Natural killer cell (primary cell): ENCODE data around the gene DENR. TPM values are rescaled to one million over a fixed set of nuclear protein-coding genes. Genes with fewer than 3 reads are reported as not detected.

Experiments used
- ATAC-seq, 3 donors: fragments of 150-1000 bp in 2 of 3; fragments of 200-7000 bp in 1 of 3; cut with Tn5 transposase; 1 replicate in 1 of 3; 2 replicates in 2 of 3; pipeline ENCODE4 v1.10.0; 2021; ENCODE audit warnings: mild to moderate bottlenecking in 2 of 3, moderate library complexity in 2 of 3
- DNase-seq, 2 donors: peaks; one replicate each; pipeline versions ENCODE4 v3.0.0 to v3.0.0-alpha.2; 2013 to 2021; ENCODE audit warnings: mixed read lengths in 1 of 2
- H3K27ac ChIP-seq: one replicate; pipeline ENCODE4 v1.5.1; 2013; ENCODE audit warnings: mild to moderate bottlenecking, low read length
- H3K27me3 ChIP-seq: one replicate; pipeline ENCODE4 v1.6.1; 2013; ENCODE audit warnings: low read length; ENCODE audit not compliant: control insufficient read depth, insufficient read depth
- H3K36me3 ChIP-seq: one replicate; pipeline ENCODE4 v1.6.1; 2013; ENCODE audit warnings: low read length; ENCODE audit not compliant: control insufficient read depth, insufficient read depth
- H3K4me1 ChIP-seq: one replicate; pipeline ENCODE4 v1.6.1; 2013; ENCODE audit warnings: low read length; ENCODE audit not compliant: control insufficient read depth, insufficient read depth
- H3K4me3 ChIP-seq: one replicate; pipeline ENCODE4 v1.5.1; 2013; ENCODE audit warnings: low read length
- H3K9me3 ChIP-seq: one replicate; pipeline ENCODE4 v1.6.1; 2013; ENCODE audit warnings: low read length; ENCODE audit not compliant: control insufficient read depth, insufficient read depth
- H3K27ac Mint-ChIP-seq, 2 donors: one replicate each; pipeline ENCODE4 v1.8.0; 2022; ENCODE audit warnings: mild to moderate bottlenecking in 2 of 2, mixed read lengths in 2 of 2, moderate library complexity in 1 of 2
- H3K27me3 Mint-ChIP-seq, 2 donors: one replicate each; pipeline ENCODE4 v1.8.0; 2022; ENCODE audit warnings: low read depth in 2 of 2, mixed read lengths in 2 of 2
- H3K36me3 Mint-ChIP-seq: one replicate; pipeline ENCODE4 v1.8.0; 2022; ENCODE audit warnings: mixed read lengths
- H3K4me1 Mint-ChIP-seq, 2 donors: one replicate each; pipeline ENCODE4 v1.8.0; 2022; ENCODE audit warnings: mixed read lengths in 2 of 2
- H3K4me3 Mint-ChIP-seq: one replicate; pipeline ENCODE4 v1.8.0; 2022; ENCODE audit warnings: mild to moderate bottlenecking, moderate library complexity, mixed read lengths
- H3K9me3 Mint-ChIP-seq, 2 donors: one replicate each; pipeline ENCODE4 v1.8.0; 2022; ENCODE audit warnings: mixed read lengths in 2 of 2
- WGBS: methylation state at CpG from one replicate; pipeline ENCODE4 v1.1.7; 2013; ENCODE audit warnings: missing lambda C conversion rate; ENCODE audit not compliant: insufficient coverage; 5-methylcytosine and 5-hydroxymethylcytosine counted together
- intact Hi-C: fragments of 100-400 bp; cut with micrococcal nuclease; formaldehyde crosslinking; loops from one replicate; pipeline ENCODE4 v1.14.2; 2022
- total RNA-seq, 4 donors: library from RNA; stranded (reverse); fragments of 120-200 nt in 1 of 4; gene quantifications; one replicate each; pipeline versions ENCODE4 v1.2.3 to v1.2.4, GENCODE V29; 2013 to 2022
- TF ChIP-seq, protein P1 (sequence below): fragments of 200-600 bp; IDR thresholded peaks from one replicate; pipeline ENCODE4 v1.8.0; 2022; ENCODE audit warnings: antibody characterized with exemption

DENR gene
- total RNA-seq, 3 donors from 2014 or later (not counting 1 experiment from before 2014, with no cell fraction given): 30.5 to 42.9 (median 42.7) TPM

DNA sequence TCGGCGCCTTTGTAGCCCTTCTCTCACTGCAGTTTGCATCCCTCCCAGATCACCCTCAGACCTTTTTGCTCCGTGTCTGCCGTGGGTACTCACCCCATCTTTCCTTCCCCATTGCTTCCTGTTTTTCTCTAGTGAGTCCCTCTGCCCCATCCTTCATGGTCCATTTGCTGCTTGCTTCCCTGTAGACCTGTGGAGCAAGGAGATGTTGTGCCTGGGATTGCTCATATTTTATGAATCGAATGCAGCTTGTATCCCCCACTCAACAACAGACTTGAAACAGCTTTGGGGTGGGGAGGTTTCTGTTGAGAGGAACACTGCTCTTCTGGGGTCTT, 661 bp downstream of the DENR start:
- Mint-ChIP-seq H3K27ac (peak overlapping the region; percentile 82 to 95), H3K36me3 (no peaks in the 10 kb centered on the region), H3K9me3 (no peaks in the 10 kb centered on the region), H3K4me1 (peaks cover 32 to 36% of the 10 kb centered on the region in 2 donors), H3K27me3 (no peaks in the 10 kb centered on the region), H3K4me3 (peak overlapping the region; percentile 92)
- DNase-seq (peak in 1 of 2 donors; percentile 20), ATAC-seq (no peak)
- peak overlapping the region; percentile 91 for H3K27ac ChIP-seq
- peaks cover 39% of the 10 kb centered on the region for H3K36me3 ChIP-seq
- no peaks in the 10 kb centered on the region for H3K27me3 ChIP-seq
- no peaks in the 10 kb centered on the region for H3K9me3 ChIP-seq
- peak overlapping the region; percentile 91 for H3K4me3 ChIP-seq
- TF ChIP-seq, protein P1, sequence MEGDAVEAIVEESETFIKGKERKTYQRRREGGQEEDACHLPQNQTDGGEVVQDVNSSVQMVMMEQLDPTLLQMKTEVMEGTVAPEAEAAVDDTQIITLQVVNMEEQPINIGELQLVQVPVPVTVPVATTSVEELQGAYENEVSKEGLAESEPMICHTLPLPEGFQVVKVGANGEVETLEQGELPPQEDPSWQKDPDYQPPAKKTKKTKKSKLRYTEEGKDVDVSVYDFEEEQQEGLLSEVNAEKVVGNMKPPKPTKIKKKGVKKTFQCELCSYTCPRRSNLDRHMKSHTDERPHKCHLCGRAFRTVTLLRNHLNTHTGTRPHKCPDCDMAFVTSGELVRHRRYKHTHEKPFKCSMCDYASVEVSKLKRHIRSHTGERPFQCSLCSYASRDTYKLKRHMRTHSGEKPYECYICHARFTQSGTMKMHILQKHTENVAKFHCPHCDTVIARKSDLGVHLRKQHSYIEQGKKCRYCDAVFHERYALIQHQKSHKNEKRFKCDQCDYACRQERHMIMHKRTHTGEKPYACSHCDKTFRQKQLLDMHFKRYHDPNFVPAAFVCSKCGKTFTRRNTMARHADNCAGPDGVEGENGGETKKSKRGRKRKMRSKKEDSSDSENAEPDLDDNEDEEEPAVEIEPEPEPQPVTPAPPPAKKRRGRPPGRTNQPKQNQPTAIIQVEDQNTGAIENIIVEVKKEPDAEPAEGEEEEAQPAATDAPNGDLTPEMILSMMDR: no peak
- peaks cover 15% of the 10 kb centered on the region for H3K4me1 ChIP-seq
- WGBS: 0% methylated on average over 4 of the region's 5 CpGs
- intact Hi-C loops: loop anchor here (5.0 kb wide), 1 partner anchor 226 kb away; the partner anchor contains the start of genes KNTC1 and RSRC2

DNA sequence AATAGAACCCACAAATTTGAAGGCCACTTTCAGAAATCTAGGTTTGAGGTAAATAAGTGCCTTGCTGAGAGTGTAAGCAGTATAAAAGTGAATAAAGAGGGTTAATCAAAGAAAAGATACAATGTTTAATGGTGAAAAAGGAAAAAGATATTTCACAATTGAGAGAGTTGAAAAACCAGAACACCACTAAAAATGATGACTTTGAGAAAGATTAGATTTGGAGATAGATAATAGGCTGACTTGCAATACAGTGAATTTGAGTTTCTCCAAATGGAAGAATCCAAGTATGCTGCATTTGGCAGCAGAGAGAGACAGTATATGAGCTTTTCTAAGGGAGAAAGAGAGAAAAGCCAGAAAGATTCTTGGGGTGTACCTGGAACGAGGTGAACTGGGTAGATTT, 2.2 kb downstream of the DENR start:
- Mint-ChIP-seq H3K36me3 (no peaks in the 10 kb centered on the region), H3K27me3 (no peaks in the 10 kb centered on the region), H3K4me3 (no peak overlapping the region), H3K4me1 (peaks cover 32 to 40% of the 10 kb centered on the region in 2 donors), H3K27ac (peak overlapping the region; percentile 9 to 82), H3K9me3 (no peaks in the 10 kb centered on the region)
- ATAC-seq (no peak), DNase-seq (no peak)
- Histone ChIP-seq H3K4me3 (no peak overlapping the region), H3K27ac (no peak overlapping the region), H3K27me3 (no peaks in the 10 kb centered on the region), H3K36me3 (peaks cover 47% of the 10 kb centered on the region), H3K4me1 (peaks cover 15% of the 10 kb centered on the region), H3K9me3 (no peaks in the 10 kb centered on the region)
- 100% methylated on average over 1 of the region's 1 CpG for WGBS
- intact Hi-C loops: loop anchor here (5.0 kb wide), 1 partner anchor 227 kb away; the partner anchor contains the start of genes KNTC1 and RSRC2
- TF ChIP-seq, protein P1: no peak

DNA sequence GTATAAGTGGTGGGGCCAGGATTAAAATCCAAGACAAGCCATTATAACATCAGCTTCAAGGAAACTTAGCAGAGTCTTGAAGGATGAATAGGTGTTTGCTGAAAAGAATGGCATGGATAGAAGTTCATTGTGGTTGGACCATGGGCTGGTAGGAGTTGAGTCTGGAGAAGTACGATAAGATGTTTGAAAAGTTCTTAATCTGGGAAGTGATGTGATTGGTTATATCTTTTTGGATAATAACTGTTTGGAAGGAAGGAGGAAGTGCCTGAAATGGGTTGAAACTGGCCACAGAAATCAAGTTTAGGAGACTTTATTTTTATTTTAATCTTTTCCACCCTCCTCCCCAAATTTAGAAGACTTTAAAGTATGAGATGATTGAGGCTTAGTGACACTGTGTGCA, 4.9 kb downstream of the DENR start:
- H3K27ac ChIP-seq: no peak overlapping the region
- Mint-ChIP-seq H3K4me3 (no peak overlapping the region), H3K27ac (peak overlapping the region in 1 of 2 donors; percentile 56), H3K9me3 (no peaks in the 10 kb centered on the region), H3K27me3 (no peaks in the 10 kb centered on the region), H3K36me3 (no peaks in the 10 kb centered on the region), H3K4me1 (peaks cover 24 to 40% of the 10 kb centered on the region in 2 donors)
- H3K4me1 ChIP-seq: peaks cover 12% of the 10 kb centered on the region
- intact Hi-C loops: no loop called here
- H3K36me3 ChIP-seq: peaks cover 60% of the 10 kb centered on the region
- no peak overlapping the region for H3K4me3 ChIP-seq
- H3K27me3 ChIP-seq: no peaks in the 10 kb centered on the region
- TF ChIP-seq, protein P1: no peak
- ATAC-seq (no peak), DNase-seq (no peak)
- WGBS: 88% methylated on average over 1 of the region's 1 CpG
- H3K9me3 ChIP-seq: no peaks in the 10 kb centered on the region

DNA sequence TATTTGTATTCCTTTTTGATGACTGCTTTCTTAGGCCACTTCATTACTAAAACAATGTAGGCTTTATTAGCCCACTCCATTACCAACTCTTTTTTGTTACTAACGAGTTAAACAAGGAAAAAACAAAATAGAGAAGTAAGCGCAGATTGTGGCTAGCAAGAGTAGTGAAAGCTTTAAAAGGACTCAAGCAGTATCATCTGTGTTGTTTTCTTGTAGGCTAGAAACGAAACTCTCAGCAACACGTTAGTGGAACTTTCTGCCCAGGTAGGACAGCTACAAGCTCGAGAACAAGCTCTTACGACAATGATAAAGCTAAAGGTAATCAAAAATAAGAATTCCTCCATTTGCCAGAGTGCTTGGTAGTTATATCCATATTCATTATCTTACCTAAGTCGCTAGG, 32.9 kb downstream of the DENR start:
- TF ChIP-seq, protein P1: no peak
- 83% methylated on average over 7 of the region's 7 CpGs for WGBS

More for the DNA sequence above, 32.9 kb downstream of the DENR start:
- Histone ChIP-seq H3K4me3 (no peak overlapping the region), H3K4me1 (no peaks in the 10 kb centered on the region), H3K36me3 (no peaks in the 10 kb centered on the region), H3K9me3 (no peaks in the 10 kb centered on the region), H3K27me3 (no peaks in the 10 kb centered on the region), H3K27ac (no peak overlapping the region)
- DNase-seq: no peak
- H3K27ac Mint-ChIP-seq: no peak overlapping the region
- intact Hi-C loops: no loop called here
- no peaks in the 10 kb centered on the region for H3K36me3 Mint-ChIP-seq
- no peak overlapping the region for H3K4me3 Mint-ChIP-seq
- H3K9me3 Mint-ChIP-seq: no peaks in the 10 kb centered on the region
- ATAC-seq: no peak
- no peaks in the 10 kb centered on the region for H3K27me3 Mint-ChIP-seq
- H3K4me1 Mint-ChIP-seq: no peaks in the 10 kb centered on the region
